ENCODE results near the gene GRID1.

GRID1 gene

GRCh38 chr10:86295791-86296190 lies 70.8 kb downstream of the GRID1 start:
- CTCF ChIA-PET: no interaction called here
- H3K36me3 ChIP-seq (ENCODE audit: control insufficient read depth in 2 of 2, insufficient read depth in 1 of 2, low read length in 2 of 2): no peaks in the 10 kb centered on the region
- no peaks in the 10 kb centered on the region for H3K9me3 ChIP-seq (ENCODE audit: control insufficient read depth, insufficient read depth, low read depth, low read length)
- POLR2A ChIA-PET: no interaction called here
- peak; percentile 27; the same call in 1 of the 2 replicates for TF ChIP-seq SCRT2 (tag by site-specific recombination; IDR thresholded peaks at IDR 0.05)
- TF ChIP-seq ZNF175 (tag by site-specific recombination; IDR thresholded peaks at IDR 0.05): no peak
- no peaks in the 10 kb centered on the region for H3K4me1 ChIP-seq (ENCODE audit: control insufficient read depth, insufficient read depth, low read length)
- H3K27ac ChIP-seq (ENCODE audit: extremely low read depth, low read depth, low read length): no peak overlapping the region
- H3K4me3 ChIP-seq (ENCODE audit: low read depth, low read length): no peak overlapping the region

GRCh38 chr10:86295351-86295750 lies 71.2 kb downstream of the GRID1 start:
- Histone ChIP-seq H3K4me3 (ENCODE audit: low read depth, low read length) (no peak overlapping the region), H3K9me3 (ENCODE audit: control insufficient read depth, insufficient read depth, low read depth, low read length) (no peaks in the 10 kb centered on the region), H3K27ac (ENCODE audit: extremely low read depth, low read depth, low read length) (no peak overlapping the region), H3K4me1 (ENCODE audit: control insufficient read depth, insufficient read depth, low read length) (no peaks in the 10 kb centered on the region), H3K36me3 (ENCODE audit: control insufficient read depth in 2 of 2, insufficient read depth in 1 of 2, low read length in 2 of 2) (no peaks in the 10 kb centered on the region)
- ChIA-PET CTCF (no interaction called here), POLR2A (no interaction called here)
- TF ChIP-seq ZNF707 (tag by site-specific recombination; IDR thresholded peaks at IDR 0.05) (no peak), FEZF1 (tag by site-specific recombination; IDR thresholded peaks at IDR 0.05) (no peak), ZNF558 (tag by site-specific recombination; IDR thresholded peaks at IDR 0.05) (no peak), ZNF138 (tag by site-specific recombination; IDR thresholded peaks at IDR 0.05; ENCODE audit: borderline replicate concordance) (no peak), ZNF654 (tag by site-specific recombination; IDR thresholded peaks at IDR 0.05; ENCODE audit: low read depth) (no peak), ZNF391 (tag by site-specific recombination; IDR thresholded peaks at IDR 0.05; ENCODE audit: borderline replicate concordance, low read depth) (no peak), ZNF350 (tag by site-specific recombination; IDR thresholded peaks at IDR 0.05) (no peak)

GRCh38 chr10:86294346-86295265 lies 72.0 kb downstream of the GRID1 start:
- Histone ChIP-seq H3K27ac (ENCODE audit: extremely low read depth, low read depth, low read length) (no peak overlapping the region), H3K4me1 (ENCODE audit: control insufficient read depth, insufficient read depth, low read length) (no peaks in the 10 kb centered on the region), H3K9me3 (ENCODE audit: control insufficient read depth, insufficient read depth, low read depth, low read length) (no peaks in the 10 kb centered on the region), H3K4me3 (ENCODE audit: low read depth, low read length) (no peak overlapping the region), H3K36me3 (ENCODE audit: control insufficient read depth in 2 of 2, insufficient read depth in 1 of 2, low read length in 2 of 2) (no peaks in the 10 kb centered on the region)
- ChIA-PET POLR2A (no interaction called here), CTCF (no interaction called here)
- TF ChIP-seq ZNF521 (tag by site-specific recombination; IDR thresholded peaks at IDR 0.05): no peak
- TF ChIP-seq ZBTB21 (tag by site-specific recombination; IDR thresholded peaks at IDR 0.05): no peak
- TF ChIP-seq SETDB1 (IDR thresholded peaks at IDR 0.05; ENCODE audit: insufficient read length, low read length): no peak
- no peak for TF ChIP-seq ZNF560 (tag by site-specific recombination; IDR thresholded peaks at IDR 0.05; ENCODE audit: borderline replicate concordance)
- no peak for TF ChIP-seq ZFP41 (tag by site-specific recombination; IDR thresholded peaks at IDR 0.05; ENCODE audit: borderline replicate concordance)
- no peak for TF ChIP-seq ZNF639 (tag by site-specific recombination; IDR thresholded peaks at IDR 0.05)
- TF ChIP-seq ZNF10 (tag by site-specific recombination; IDR thresholded peaks at IDR 0.05): no peak
- no peak for TF ChIP-seq ZNF175 (tag by site-specific recombination; IDR thresholded peaks at IDR 0.05)
- TF ChIP-seq ZNF362 (tag by site-specific recombination; IDR thresholded peaks at IDR 0.05): no peak
- no peak for TF ChIP-seq KLF16 (tag by site-specific recombination; IDR thresholded peaks at IDR 0.05)
- no peak for TF ChIP-seq ZBTB11 (tag by site-specific recombination; conservative IDR thresholded peaks at IDR 0.05; ENCODE audit: low read depth)
